ENCODE data around the gene ANKS1B.

The ANKS1B gene

DNA sequence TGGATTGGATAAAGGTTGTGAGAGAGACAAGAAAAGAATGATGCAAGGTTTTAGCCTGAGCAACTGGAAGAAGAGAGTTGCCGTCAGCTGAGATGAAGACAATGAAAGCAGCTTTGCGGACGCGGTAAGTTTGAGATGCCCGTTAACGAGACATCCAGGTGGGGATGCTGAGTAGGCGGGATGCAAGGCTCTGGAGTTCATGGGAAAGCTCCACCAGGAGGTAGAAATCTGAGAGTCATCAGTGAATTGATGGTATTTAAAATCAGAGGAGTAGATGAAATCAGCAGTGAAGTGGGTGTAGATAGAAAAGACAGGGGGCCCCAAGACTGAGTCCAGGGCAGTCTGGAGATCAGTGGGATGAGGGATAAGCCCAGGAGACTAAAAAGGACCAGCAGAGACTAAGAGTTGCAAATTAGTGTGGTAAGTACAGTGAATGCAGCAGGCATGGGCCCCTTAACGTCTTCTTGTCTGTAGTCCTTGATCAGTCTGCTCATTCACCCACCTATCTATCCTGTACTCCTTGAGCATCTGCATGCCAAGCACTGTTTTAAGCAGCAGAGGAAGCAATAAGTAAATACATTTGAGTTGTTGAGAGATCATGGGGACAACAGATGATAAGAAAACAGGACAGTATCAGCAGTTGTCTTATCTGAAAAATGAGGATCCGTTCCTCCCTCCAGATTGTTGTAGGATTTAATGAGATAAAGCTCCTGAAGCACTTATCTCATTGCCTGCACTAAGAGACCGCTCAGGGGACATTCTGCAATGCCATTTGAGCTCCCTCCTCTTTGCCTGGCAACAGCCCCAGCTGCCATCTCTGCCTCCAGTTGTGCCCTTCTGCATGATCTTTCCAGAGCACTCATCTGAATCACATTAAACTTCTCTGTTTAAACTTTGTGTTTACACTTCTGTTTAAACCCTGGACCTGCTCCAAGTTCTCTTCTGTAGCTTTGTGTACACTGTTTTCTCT lies 1248.1 kb downstream of the ANKS1B start:
- no peaks in the 10 kb centered on the region for H3K9me3 ChIP-seq (ENCODE audit: insufficient read depth, low read length)
- H3K27me3 ChIP-seq (ENCODE audit: insufficient read depth, insufficient read length): peaks cover 2% of the 10 kb centered on the region
- no peak for DNase-seq (ENCODE audit: low read depth, low spot score)
- peaks cover 3% of the 10 kb centered on the region for H3K4me1 ChIP-seq (ENCODE audit: insufficient read depth, insufficient read length)
- TF ChIP-seq SUZ12 (IDR thresholded peaks at IDR 0.05; ENCODE audit: extremely low read depth, insufficient read depth, insufficient read length): no peak
- TF ChIP-seq ZNF274 (IDR thresholded peaks at IDR 0.05; ENCODE audit: low read depth, low read length): no peak
- no peak for TF ChIP-seq YY1 (IDR thresholded peaks at IDR 0.05; ENCODE audit: insufficient read depth, insufficient read length)
- no peak overlapping the region for H3K9ac ChIP-seq (ENCODE audit: insufficient read length, low read depth)
- H3K36me3 ChIP-seq (ENCODE audit: insufficient read depth, insufficient read length, low read length): peaks cover 18% of the 10 kb centered on the region
- no peak overlapping the region for H3K4me3 ChIP-seq (ENCODE audit: insufficient read length, low read depth)

DNA sequence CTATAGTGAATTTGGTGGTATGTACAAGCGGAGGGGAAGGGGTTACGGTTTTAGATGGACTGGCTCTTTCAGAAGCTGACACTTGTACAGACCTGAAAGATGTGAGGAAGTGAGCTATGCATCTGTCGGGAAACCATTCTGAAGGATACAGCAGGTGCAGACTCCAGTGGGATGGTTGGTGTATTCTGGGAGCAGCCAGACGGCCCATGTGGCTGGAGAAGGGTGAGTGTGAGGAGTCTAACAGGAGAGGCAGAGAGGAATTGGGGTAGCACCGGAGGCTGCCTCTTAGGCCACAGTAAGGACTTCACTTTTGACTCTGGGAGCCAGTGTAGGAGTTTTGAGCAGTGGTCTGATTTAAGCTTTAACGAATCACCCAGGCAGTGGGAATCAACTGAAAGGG lies 1248.9 kb downstream of the ANKS1B start:
- no peak overlapping the region for H3K4me3 ChIP-seq (ENCODE audit: insufficient read length, low read depth)
- no peaks in the 10 kb centered on the region for H3K4me1 ChIP-seq (ENCODE audit: insufficient read depth, insufficient read length)
- TF ChIP-seq ZNF274 (IDR thresholded peaks at IDR 0.05; ENCODE audit: low read depth, low read length): no peak
- TF ChIP-seq SUZ12 (IDR thresholded peaks at IDR 0.05; ENCODE audit: extremely low read depth, insufficient read depth, insufficient read length): no peak
- no peak for TF ChIP-seq YY1 (IDR thresholded peaks at IDR 0.05; ENCODE audit: insufficient read depth, insufficient read length)
- H3K27me3 ChIP-seq (ENCODE audit: insufficient read depth, insufficient read length): peaks cover 2% of the 10 kb centered on the region
- no peak for DNase-seq (ENCODE audit: low read depth, low spot score)
- H3K36me3 ChIP-seq (ENCODE audit: insufficient read depth, insufficient read length, low read length): peaks cover 23% of the 10 kb centered on the region
- no peaks in the 10 kb centered on the region for H3K9me3 ChIP-seq (ENCODE audit: insufficient read depth, low read length)
- no peak overlapping the region for H3K9ac ChIP-seq (ENCODE audit: insufficient read length, low read depth)

GRCh38 chr12:98733667-98734350 lies 1250.9 kb downstream of the ANKS1B start:
- TF ChIP-seq YY1 (IDR thresholded peaks at IDR 0.05; ENCODE audit: insufficient read depth, insufficient read length): no peak
- no peak for TF ChIP-seq ZNF274 (IDR thresholded peaks at IDR 0.05; ENCODE audit: low read depth, low read length)
- no peaks in the 10 kb centered on the region for H3K4me1 ChIP-seq (ENCODE audit: insufficient read depth, insufficient read length)
- no peak overlapping the region for H3K9ac ChIP-seq (ENCODE audit: insufficient read length, low read depth)
- H3K27me3 ChIP-seq (ENCODE audit: insufficient read depth, insufficient read length): no peaks in the 10 kb centered on the region
- no peak overlapping the region for H3K4me3 ChIP-seq (ENCODE audit: insufficient read length, low read depth)
- H3K9me3 ChIP-seq (ENCODE audit: insufficient read depth, low read length): no peaks in the 10 kb centered on the region
- peaks cover 39% of the 10 kb centered on the region for H3K36me3 ChIP-seq (ENCODE audit: insufficient read depth, insufficient read length, low read length)
- DNase-seq (ENCODE audit: low read depth, low spot score): no peak

DNA sequence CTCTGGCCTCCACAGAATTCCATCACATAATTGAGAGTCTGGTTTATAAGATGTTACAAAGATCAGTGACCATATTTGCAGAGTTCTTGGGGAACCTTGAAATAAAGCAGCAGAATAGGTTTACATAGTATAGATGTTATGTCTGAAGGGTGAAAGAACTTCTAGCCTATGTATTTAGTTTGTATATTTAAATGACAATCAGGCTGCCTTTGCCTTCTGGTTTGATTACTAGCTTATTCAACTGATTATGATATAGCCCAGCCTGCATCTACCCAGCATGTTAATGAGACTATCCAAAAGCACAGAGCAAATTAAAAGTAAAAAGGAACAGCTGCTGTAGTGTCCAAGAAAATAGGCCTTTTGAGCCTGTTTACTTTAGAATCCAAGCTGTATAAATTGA lies 1254.3 kb downstream of the ANKS1B start:
- Histone ChIP-seq H3K4me3 (ENCODE audit: insufficient read length, low read depth) (no peak overlapping the region), H3K4me1 (ENCODE audit: insufficient read depth, insufficient read length) (no peaks in the 10 kb centered on the region), H3K9me3 (ENCODE audit: insufficient read depth, low read length) (no peaks in the 10 kb centered on the region), H3K9ac (ENCODE audit: insufficient read length, low read depth) (no peak overlapping the region), H3K36me3 (ENCODE audit: insufficient read depth, insufficient read length, low read length) (peaks cover 60% of the 10 kb centered on the region), H3K27me3 (ENCODE audit: insufficient read depth, insufficient read length) (no peaks in the 10 kb centered on the region)
- no peak for DNase-seq (ENCODE audit: low read depth, low spot score)
- TF ChIP-seq SUZ12 (IDR thresholded peaks at IDR 0.05; ENCODE audit: extremely low read depth, insufficient read depth, insufficient read length) (no peak), ZNF274 (IDR thresholded peaks at IDR 0.05; ENCODE audit: low read depth, low read length) (no peak), YY1 (IDR thresholded peaks at IDR 0.05; ENCODE audit: insufficient read depth, insufficient read length) (no peak)

DNA sequence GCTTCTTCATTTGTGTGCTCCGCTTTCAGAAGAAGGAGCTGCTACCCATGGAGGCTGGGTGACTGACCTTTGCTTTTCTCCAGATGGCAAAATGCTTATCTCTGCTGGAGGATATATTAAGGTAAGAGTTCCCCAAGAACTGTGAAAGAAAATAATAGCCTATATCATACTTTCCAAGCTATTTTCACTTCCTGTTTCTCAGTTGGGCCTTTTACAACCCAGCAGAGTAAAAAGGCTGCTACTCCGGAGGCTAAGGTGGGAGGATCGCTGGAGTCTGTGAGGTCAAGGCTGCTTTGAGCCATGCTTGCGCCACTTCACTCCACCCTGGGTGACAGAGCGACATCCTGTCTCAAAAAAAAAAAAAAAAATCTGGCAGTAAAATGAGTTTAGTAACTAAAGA lies 1257.5 kb downstream of the ANKS1B start:
- no peak overlapping the region for H3K9ac ChIP-seq (ENCODE audit: insufficient read length, low read depth)

GRCh38 chr12:98725476-98726247 lies 1259.1 kb downstream of the ANKS1B start:
- Histone ChIP-seq H3K36me3 (ENCODE audit: insufficient read depth, insufficient read length, low read length) (peaks cover 63% of the 10 kb centered on the region), H3K4me3 (ENCODE audit: insufficient read length, low read depth) (no peak overlapping the region), H3K9ac (ENCODE audit: insufficient read length, low read depth) (no peak overlapping the region), H3K27me3 (ENCODE audit: insufficient read depth, insufficient read length) (no peaks in the 10 kb centered on the region), H3K9me3 (ENCODE audit: insufficient read depth, low read length) (no peaks in the 10 kb centered on the region), H3K4me1 (ENCODE audit: insufficient read depth, insufficient read length) (no peaks in the 10 kb centered on the region)
- no peak for TF ChIP-seq ZNF274 (IDR thresholded peaks at IDR 0.05; ENCODE audit: low read depth, low read length)
- no peak for TF ChIP-seq YY1 (IDR thresholded peaks at IDR 0.05; ENCODE audit: insufficient read depth, insufficient read length)
- TF ChIP-seq SUZ12 (IDR thresholded peaks at IDR 0.05; ENCODE audit: extremely low read depth, insufficient read depth, insufficient read length): no peak
- DNase-seq (ENCODE audit: low read depth, low spot score): peak; percentile 39

More for the DNA sequence above, 1257.5 kb downstream of the ANKS1B start:
- no peak overlapping the region for H3K4me3 ChIP-seq (ENCODE audit: insufficient read length, low read depth)
- peaks cover 74% of the 10 kb centered on the region for H3K36me3 ChIP-seq (ENCODE audit: insufficient read depth, insufficient read length, low read length)
- no peak for DNase-seq (ENCODE audit: low read depth, low spot score)
- no peaks in the 10 kb centered on the region for H3K4me1 ChIP-seq (ENCODE audit: insufficient read depth, insufficient read length)
- H3K9me3 ChIP-seq (ENCODE audit: insufficient read depth, low read length): no peaks in the 10 kb centered on the region
- no peaks in the 10 kb centered on the region for H3K27me3 ChIP-seq (ENCODE audit: insufficient read depth, insufficient read length)
- TF ChIP-seq YY1 (IDR thresholded peaks at IDR 0.05; ENCODE audit: insufficient read depth, insufficient read length) (no peak), SUZ12 (IDR thresholded peaks at IDR 0.05; ENCODE audit: extremely low read depth, insufficient read depth, insufficient read length) (no peak), ZNF274 (IDR thresholded peaks at IDR 0.05; ENCODE audit: low read depth, low read length) (no peak)
